Placental epithelial cell (primary cell): ENCODE measurements around the gene ZFP64. TPM values are rescaled to one million over a fixed set of nuclear protein-coding genes. Genes with fewer than 3 reads are reported as not detected.

Source experiments
- total RNA-seq: library from RNA; depleted of rRNA; stranded (reverse); fragments of >200 nt; gene quantifications from 2 replicates; pipeline ENCODE4 v1.2.3, GENCODE V29; 2012

The ZFP64 gene
- 11.4 and 14.3 TPM in 2 replicates for total RNA-seq

DNA sequence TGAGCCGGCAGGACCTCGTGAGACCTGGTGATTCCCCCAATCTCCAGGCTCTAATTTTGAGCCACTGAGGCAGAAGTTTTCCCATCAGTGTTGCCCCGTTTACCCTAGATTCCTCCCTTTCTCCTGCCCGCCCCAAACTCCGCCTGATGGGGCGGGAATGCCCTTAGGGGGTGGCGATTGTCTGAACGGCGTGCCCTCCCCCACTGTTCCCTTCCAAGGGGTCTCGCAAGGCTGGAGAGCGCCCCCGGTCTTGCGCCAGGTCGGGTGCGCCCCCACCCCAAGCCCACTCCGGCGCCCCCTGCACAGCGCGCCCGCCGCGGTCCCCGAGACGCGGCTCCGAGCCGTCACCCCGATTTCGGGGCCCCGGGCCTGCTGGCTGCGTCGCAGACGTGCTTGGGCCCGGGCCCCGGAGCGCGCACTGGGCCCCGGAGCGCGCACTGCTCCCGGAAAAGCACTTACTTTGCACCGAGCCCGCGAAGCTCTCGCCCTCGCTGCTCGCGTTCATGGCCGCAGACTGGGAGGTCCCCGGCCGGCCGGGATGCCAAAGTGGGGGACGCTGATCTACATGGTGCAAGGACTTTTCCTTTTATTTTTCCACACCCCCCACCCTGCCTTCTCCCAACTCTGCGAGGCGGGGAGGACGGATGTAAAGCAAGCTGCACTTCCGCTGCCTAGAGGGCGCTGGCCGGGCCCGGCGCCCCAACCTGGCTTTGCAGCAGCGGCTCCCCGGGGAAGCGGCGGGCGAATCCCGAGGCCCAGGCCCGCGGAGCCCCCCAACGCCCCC, at the start of gene ZFP64:
TSS of gene ZFP64 (minus strand) at position 648 of the 784 bp plus-strand sequence. CDS start at position 505, 143 bp downstream.

